ENCODE measurements around the gene NPPC. TPM values are rescaled to one million over a fixed set of nuclear protein-coding genes. Genes with fewer than 3 reads are reported as not detected.
A peak's percentile ranks its signal among the peaks of the same experiment; 100 is the strongest.

NPPC gene
- total RNA-seq (2021), result 0.98 to 2.5 TPM (median 2.2 TPM) in 3 replicates
- percentile 41 among the genes with signal in this experiment for Bru-seq, nascent RNA
- long read RNA-seq, experiment 1, partial matches to known transcripts, result 0 of 4 reads
- long read RNA-seq, experiment 1, other reads (novel, unspliced or antisense), result 0 of 4 reads
- long read RNA-seq, experiment 2, partial matches to known transcripts, result 0 of 1 reads
- long read RNA-seq, experiment 2, other reads (novel, unspliced or antisense), result 0 of 1 reads
- long read RNA-seq, experiment 3, result 0 reads

- ATAC-seq, result peak; percentile 70
- Mint-ChIP-seq H3K9me3 (no peaks in the 10 kb centered on the region), H3K36me3 (no peaks in the 10 kb centered on the region), H3K4me1 (peaks cover 15% of the 10 kb centered on the region), H3K27ac (no peak within 1 kb of the TSS), H3K4me3 (peak within 1 kb of the TSS; percentile 74), H3K27me3 (ENCODE audit: low read depth) (peaks cover 58% of the 10 kb centered on the region)
- ChIA-PET POLR2A (interaction anchor here (0.6 to 0.7 kb wide), 3 partner anchors 37 to 1077 kb away, joined by 3 to 13 read pairs (median 4); no protein-coding TSS in a partner anchor), CTCF (interaction anchor here (0.6 to 7.4 kb wide), 36 partner anchors 9 to 598 kb away, joined by 3 to 80 read pairs (median 5); partner anchors contain the start of gene DIS3L2)
- DNase-seq (ENCODE audit: low spot score), result peak; percentile 76
- TF ChIP-seq E2F5 (CRISPR knock-in tag; IDR thresholded peaks at IDR 0.05) (no peak), ZNF138 (CRISPR knock-in tag; conservative IDR thresholded peaks at IDR 0.05) (no peak), MXD4 (CRISPR knock-in tag; IDR thresholded peaks at IDR 0.05; ENCODE audit: borderline replicate concordance) (no peak), JUN (CRISPR knock-in tag; IDR thresholded peaks at IDR 0.05) (no peak), MLX (CRISPR knock-in tag; IDR thresholded peaks at IDR 0.05) (no peak), GABPB1 (CRISPR knock-in tag; IDR thresholded peaks at IDR 0.05) (0 out of 2 replicates have a peak, but pooled peaks have one; percentile 18), E2F4 (CRISPR knock-in tag; IDR thresholded peaks at IDR 0.05; ENCODE audit: borderline replicate concordance, low read depth) (0 out of 2 replicates have a peak, but pooled peaks have one; percentile 23), SP1 (CRISPR knock-in tag; conservative IDR thresholded peaks at IDR 0.05) (peak; percentile 44; the same call in 1 of the 2 replicates), FOXJ3 (CRISPR knock-in tag; IDR thresholded peaks at IDR 0.05; ENCODE audit: borderline replicate concordance) (no peak), ZNF512 (CRISPR knock-in tag; IDR thresholded peaks at IDR 0.05; ENCODE audit: borderline replicate concordance) (no peak), PREB (CRISPR knock-in tag; IDR thresholded peaks at IDR 0.05; ENCODE audit: borderline replicate concordance) (no peak), CBFB (CRISPR knock-in tag; IDR thresholded peaks at IDR 0.05; ENCODE audit: low read depth) (no peak), HMGXB4 (CRISPR knock-in tag; IDR thresholded peaks at IDR 0.05) (no peak; the same call in 1 of the 2 replicates), USF2 (CRISPR knock-in tag; IDR thresholded peaks at IDR 0.05) (no peak), ARID4B (CRISPR knock-in tag; IDR thresholded peaks at IDR 0.05; ENCODE audit: borderline replicate concordance) (peak; percentile 39), NR2C2 (CRISPR knock-in tag; IDR thresholded peaks at IDR 0.05) (0 out of 2 replicates have a peak, but pooled peaks have one; percentile 1), ZMAT4 (CRISPR knock-in tag; IDR thresholded peaks at IDR 0.05) (no peak), ERG (CRISPR knock-in tag; IDR thresholded peaks at IDR 0.05) (no peak)
Observed at GRCh38 chr2:231926180-231926741, at the start of gene NPPC. Gene NPPC, minus strand, starts transcription at chr2:231926396. Its CDS starts 147 bp downstream, at chr2:231926249.
